Heart right ventricle (tissue), 16 donors: ENCODE data around the gene MYO1C. TPM values are rescaled to one million over a fixed set of nuclear protein-coding genes. Genes with fewer than 3 reads are reported as not detected.
A peak's percentile ranks its signal among the peaks of the same experiment; 100 is the strongest.
"Not testable (repeated sequence)": the region's sequence is repeated elsewhere in the genome, so short reads cannot be mapped to it uniquely, and the experiment has no call there.

ENCODE experiments used
- ATAC-seq, 8 donors: fragments of 200-7000 bp; cut with Tn5 transposase; one replicate each; pipeline ENCODE4 v1.9.1; 2020; ENCODE audit warnings: mild to moderate bottlenecking in 8 of 8, moderate library complexity in 8 of 8, moderate number of reproducible peaks in 1 of 8
- DNase-seq, 2 donors: peaks; one replicate each; pipeline ENCODE4 v3.0.0-alpha.2; 2020
- H3K27ac ChIP-seq, 10 donors: fragments of 200-600 bp; sonication (generic) in 2 of 10; one replicate each; pipeline versions ENCODE4 v1.5.0 to v1.8.0; 2020 to 2022; ENCODE audit warnings: mild to moderate bottlenecking in 3 of 10
- H3K27me3 ChIP-seq, 7 donors: fragments of 200-600 bp; one replicate each; pipeline ENCODE4 v1.8.0; 2021 to 2022; ENCODE audit warnings: mild to moderate bottlenecking in 2 of 7
- H3K36me3 ChIP-seq, 9 donors: fragments of 200-600 bp; sonication (generic) in 1 of 9; one replicate each; pipeline versions ENCODE4 v1.5.0 to v1.8.0; 2020 to 2022; ENCODE audit warnings: mild to moderate bottlenecking in 2 of 9
- H3K4me1 ChIP-seq, 9 donors: fragments of 200-600 bp; sonication (generic) in 1 of 9; one replicate each; pipeline versions ENCODE4 v1.5.0 to v1.8.0; 2020 to 2022; ENCODE audit warnings: mild to moderate bottlenecking in 4 of 9
- H3K4me3 ChIP-seq, 10 donors: fragments of 200-600 bp; sonication (generic) in 2 of 10; one replicate each; pipeline versions ENCODE4 v1.5.0 to v1.8.0; 2020 to 2022; ENCODE audit warnings: mild to moderate bottlenecking in 7 of 10, moderate library complexity in 2 of 10
- H3K9me3 ChIP-seq, 11 donors: fragments of 200-600 bp in 10 of 11; sonication (generic) in 2 of 11; one replicate each; pipeline versions ENCODE4 v1.5.0 to v1.8.0; 2013 to 2022; ENCODE audit warnings: mild to moderate bottlenecking in 2 of 11, control low read depth in 1 of 11, moderate library complexity in 1 of 11
- WGBS, 2 donors: extraction: QIAGEN DNeasy Blood & Tissue Kit; methylation state at CpG; one replicate each; pipeline ENCODE4 v1.1.7; 2013; ENCODE audit warnings: inconsistent platforms in 1 of 2; 5-methylcytosine and 5-hydroxymethylcytosine counted together
- intact Hi-C, 10 donors: fragments of 100-400 bp; cut with DNase I; formaldehyde crosslinking; loops; one replicate each; pipeline versions ENCODE4 v1.11.1 to v1.14.2; 2022
- polyA plus RNA-seq, 2 donors: library from polyadenylated mRNA; stranded (reverse); fragments of 200-250 nt; gene quantifications; one replicate each; pipeline ENCODE4 v1.2.3, GENCODE V29; 2013
- total RNA-seq, 10 donors: library from RNA; stranded (reverse); fragmentation: NEBNext Ultra II Directional in 3 of 10; extraction: Animal tissue kit (Norgen Biotek cat#: 25700) in 3 of 10; gene quantifications; one replicate each; pipeline versions ENCODE4 v1.2.1 to v1.2.4, GENCODE V29; 2021 to 2023
- TF ChIP-seq, protein P1 (sequence below), 9 donors: fragments of 200-600 bp; sonication (generic) in 2 of 9; IDR thresholded peaks; one replicate each; pipeline versions ENCODE4 v1.5.0 to v1.8.0; 2021 to 2022; ENCODE audit warnings: antibody characterized with exemption in 9 of 9, mild to moderate bottlenecking in 5 of 9, moderate library complexity in 1 of 9
- donor health status: Arrhythmogenic right ventricular cardiomyopathy.
- donor health status: ischemic (EF 13 %, LVEDD 7.1; RV severe dilation, severe dysfunction).
- donor health status: healthy with polysubstance abuse.
- donor health status: DM: no; HTN: yes; CAD: no.
- donor health status: DM: no; HTN: no; CAD: no.
- donor health status: ischemic (EF 25% LVEDD 6.9; RV normal size, moderate dysfunction).
- donor health status: ischemic (EF 25% LVEDD 5.7; RV mildly dilated, moderate dysfunction).
- donor health status: healthy.
- donor health status: DM: yes; HTN: yes; CAD: no.
- donor health status: Ischemic cardiomyopathy.
- donor health status: ischemic (EF 35%, LVEDD 5.7; RV mildly dilated, moderate dysfunction).
- donor health status: nonischemic (EF 11% LVEDD 7.7; RV severe dilation, severe dysfunction).
- donor health status: DM: yes; HTN: yes; CAD: no.
- donor health status: PGD.
- donor health status: ischemic (EF 29% LVEDD 5.4; RV normal size, mild dysfunction).
- donor health status: nonischemic (EF 23%, LVEDD 6.1; RV moderate dilation, normal function).

Gene MYO1C
- total and polyA plus RNA-seq, 12 donors, result 101 to 229 (median 169) TPM

- peak overlapping the region; percentile 49 to 89 (median 80) for H3K27ac ChIP-seq
- no peak overlapping the region for H3K4me3 ChIP-seq
- peak in 7 of 8 donors; percentile 23 to 69 (median 55) for ATAC-seq
- H3K4me1 ChIP-seq, result peaks cover 6 to 59% (median 31%) of the 10 kb centered on the region in 9 donors
- H3K36me3 ChIP-seq, result peaks cover 0 to 33% (median 7%) of the 10 kb centered on the region in 9 donors
- TF ChIP-seq, protein P1, sequence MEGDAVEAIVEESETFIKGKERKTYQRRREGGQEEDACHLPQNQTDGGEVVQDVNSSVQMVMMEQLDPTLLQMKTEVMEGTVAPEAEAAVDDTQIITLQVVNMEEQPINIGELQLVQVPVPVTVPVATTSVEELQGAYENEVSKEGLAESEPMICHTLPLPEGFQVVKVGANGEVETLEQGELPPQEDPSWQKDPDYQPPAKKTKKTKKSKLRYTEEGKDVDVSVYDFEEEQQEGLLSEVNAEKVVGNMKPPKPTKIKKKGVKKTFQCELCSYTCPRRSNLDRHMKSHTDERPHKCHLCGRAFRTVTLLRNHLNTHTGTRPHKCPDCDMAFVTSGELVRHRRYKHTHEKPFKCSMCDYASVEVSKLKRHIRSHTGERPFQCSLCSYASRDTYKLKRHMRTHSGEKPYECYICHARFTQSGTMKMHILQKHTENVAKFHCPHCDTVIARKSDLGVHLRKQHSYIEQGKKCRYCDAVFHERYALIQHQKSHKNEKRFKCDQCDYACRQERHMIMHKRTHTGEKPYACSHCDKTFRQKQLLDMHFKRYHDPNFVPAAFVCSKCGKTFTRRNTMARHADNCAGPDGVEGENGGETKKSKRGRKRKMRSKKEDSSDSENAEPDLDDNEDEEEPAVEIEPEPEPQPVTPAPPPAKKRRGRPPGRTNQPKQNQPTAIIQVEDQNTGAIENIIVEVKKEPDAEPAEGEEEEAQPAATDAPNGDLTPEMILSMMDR (IDR thresholded peaks at IDR 0.05), result no peak
- peak; percentile 80 to 83 for DNase-seq
- 11 to 22% methylated on average over 6 of the region's 6 CpGs for WGBS, 2 donors
- peaks cover 0 to 10% (median 0%) of the 10 kb centered on the region in 7 donors for H3K27me3 ChIP-seq
- no peaks in the 10 kb centered on the region for H3K9me3 ChIP-seq
- intact Hi-C loops, result loop anchor here in 2 of 10 donors (5.0 to 10.0 kb wide), 2 partner anchors 93 to 95 kb away; no protein-coding TSS in a partner anchor
Measured at GRCh38 chr17:1460233-1460632, 32.3 kb downstream of the MYO1C start.

- intact Hi-C loops, result loop anchor here in 8 of 10 donors (2.0 to 10.0 kb wide), 12 partner anchors 29 to 94 kb away; partner anchors contain the start of genes INPP5K (in 5 of the 8) and MYO1C (in 1 of the 8)
- Histone ChIP-seq H3K27me3 (peaks cover 0 to 4% (median 0%) of the 10 kb centered on the region in 7 donors), H3K4me3 (peak within 1 kb of the TSS; percentile 73 to 100 (median 98)), H3K4me1 (peaks cover 17 to 67% (median 55%) of the 10 kb centered on the region in 9 donors), H3K9me3 (no peaks in the 10 kb centered on the region), H3K27ac (peak within 1 kb of the TSS; percentile 97 to 99 (median 98)), H3K36me3 (peaks cover 0 to 29% (median 0%) of the 10 kb centered on the region in 9 donors)
- TF ChIP-seq, protein P1 (IDR thresholded peaks at IDR 0.05), result peak in 2 of 9 donors; percentile 12 to 24
- 0 to 1% methylated on average over 81 to 92 of the region's 93 CpGs for WGBS, 2 donors
- DNase-seq (peak; percentile 96 to 99), ATAC-seq (peak; percentile 92 to 97 (median 95))
Measured at GRCh38 chr17:1455797-1456599, 36.5 kb downstream of the MYO1C start, which contains the start of gene CRK. Gene CRK (minus strand): TSS chr17:1456232. CDS start chr17:1456117, 115 bp downstream.

DNA sequence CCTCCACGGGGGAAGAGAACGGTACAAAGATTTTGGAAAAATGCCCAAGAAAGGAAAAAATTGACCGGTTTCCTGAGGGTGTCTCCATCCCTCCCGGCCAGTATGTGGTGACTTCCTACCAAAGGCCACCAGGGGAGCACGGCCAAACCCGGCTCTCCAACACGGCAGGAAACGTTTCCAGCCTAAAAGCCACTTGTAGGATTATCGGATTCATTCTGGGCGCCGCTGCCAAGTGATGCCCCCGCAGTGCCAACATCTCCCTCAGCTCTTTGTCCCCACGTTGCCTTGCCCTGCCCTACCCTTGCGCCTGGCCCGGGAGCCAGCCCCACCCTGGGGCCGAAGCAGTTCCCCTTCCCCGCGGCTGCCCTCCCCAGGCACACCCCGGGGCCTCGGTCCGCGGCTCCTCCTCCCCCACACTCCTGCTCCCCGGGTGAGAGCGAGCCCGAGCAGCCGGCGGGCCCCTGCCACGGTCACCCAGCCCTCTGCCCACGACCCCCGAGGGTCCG, 37.1 kb downstream of the MYO1C start:
- peak; percentile 70 to 79 for DNase-seq
- Histone ChIP-seq H3K27me3 (peaks cover 0 to 4% (median 0%) of the 10 kb centered on the region in 7 donors), H3K4me3 (peak overlapping the region; percentile 73 to 100 (median 98)), H3K4me1 (peaks cover 17 to 65% (median 52%) of the 10 kb centered on the region in 9 donors), H3K9me3 (no peaks in the 10 kb centered on the region), H3K36me3 (peaks cover 0 to 30% (median 0%) of the 10 kb centered on the region in 9 donors), H3K27ac (peak overlapping the region; percentile 97 to 99 (median 98))
- 0% methylated on average over 31 of the region's 31 CpGs for WGBS, 2 donors
- intact Hi-C loops, result loop anchor here in 8 of 10 donors (2.0 to 10.0 kb wide), 9 partner anchors 37 to 93 kb away; partner anchors contain the start of genes INPP5K (in 4 of the 8) and MYO1C (in 1 of the 8)
- peak; percentile 44 to 71 (median 60) for ATAC-seq
- TF ChIP-seq, protein P1 (IDR thresholded peaks at IDR 0.05), result peak; percentile 49 to 74 (median 59)

DNA sequence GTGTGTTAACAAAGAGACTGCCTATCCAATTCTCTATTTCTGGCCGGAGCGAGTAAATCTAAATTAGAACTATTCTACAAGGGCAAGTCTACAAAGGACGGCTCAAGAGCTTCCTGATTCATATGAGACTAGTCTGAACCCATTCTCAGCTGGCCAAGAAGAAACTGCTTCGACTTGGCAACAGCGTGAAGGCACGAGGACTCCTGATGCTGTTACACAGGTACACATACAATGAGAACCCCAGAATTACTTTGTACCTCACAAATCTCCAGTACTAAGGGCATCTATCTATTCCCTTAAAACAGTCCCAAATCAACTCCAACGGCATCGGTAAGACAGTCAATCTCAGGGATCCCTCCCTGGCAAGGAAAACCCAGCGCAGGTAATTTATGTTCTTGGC, 37.9 kb downstream of the MYO1C start:
- Histone ChIP-seq H3K27ac (peak overlapping the region; percentile 16 to 99 (median 98)), H3K27me3 (peaks cover 0 to under 1% (median 0%) of the 10 kb centered on the region in 7 donors), H3K36me3 (peaks cover 0 to 35% (median 0%) of the 10 kb centered on the region in 9 donors), H3K4me1 (peaks cover 17 to 66% (median 51%) of the 10 kb centered on the region in 9 donors), H3K9me3 (no peaks in the 10 kb centered on the region), H3K4me3 (peak overlapping the region; percentile 73 to 100 (median 98))
- 35 to 36% methylated on average over 9 of the region's 9 CpGs for WGBS, 2 donors
- TF ChIP-seq, protein P1 (IDR thresholded peaks at IDR 0.05), result no peak
- ATAC-seq (no peak), DNase-seq (no peak)
- intact Hi-C loops, result loop anchor here in 7 of 10 donors (2.0 to 10.0 kb wide), 5 partner anchors 60 to 90 kb away; partner anchors contain the start of gene INPP5K (in 3 of the 7)

- intact Hi-C loops, result loop anchor here in 7 of 10 donors (2.0 to 10.0 kb wide), 5 partner anchors 59 to 89 kb away; partner anchors contain the start of gene INPP5K (in 3 of the 7)
- not testable (repeated sequence) for H3K9me3 ChIP-seq, H3K27me3 ChIP-seq, ATAC-seq
- DNase-seq, result peak in 1 of 2 donors; percentile 1
- Histone ChIP-seq H3K27ac (peak overlapping the region in 5 of 10 donors; percentile 97 to 99 (median 98)), H3K4me3 (peak overlapping the region in 1 of 10 donors; percentile 99), H3K4me1 (peaks cover 17 to 75% (median 59%) of the 10 kb centered on the region in 9 donors), H3K36me3 (peaks cover 0 to 35% (median 0%) of the 10 kb centered on the region in 9 donors)
- WGBS, 2 donors, result 87 to 90% methylated on average over 11 of the region's 11 CpGs
Measured at GRCh38 chr17:1453694-1454093, 38.8 kb downstream of the MYO1C start.
